Liver (tissue), 9 donors: Measurements from ENCODE around the gene IRGQ. TPM values are rescaled to one million over a fixed set of nuclear protein-coding genes. Genes with fewer than 3 reads are reported as not detected.

Experiments used
- DNase-seq: peaks from one replicate; pipeline ENCODE4 v3.0.0-alpha.2; 2017; ENCODE audit warnings: low spot score
- H3K27ac ChIP-seq, 2 donors: one replicate each; pipeline ENCODE4 v1.7.0; 2013; ENCODE audit warnings: inconsistent platforms in 2 of 2, low read length in 2 of 2, control low read depth in 1 of 2, low read depth in 1 of 2, mild to moderate bottlenecking in 1 of 2
- H3K27me3 ChIP-seq, 4 donors: one replicate each; pipeline versions ENCODE4 v1.6.1 to v1.7.0; 2013; ENCODE audit warnings: low read length in 3 of 4, inconsistent platforms in 1 of 4, mild to moderate bottlenecking in 1 of 4, moderate library complexity in 1 of 4; ENCODE audit not compliant: control insufficient read depth in 4 of 4, insufficient read depth in 4 of 4
- H3K36me3 ChIP-seq, 4 donors: one replicate each; pipeline versions ENCODE4 v1.6.1 to v1.7.0; 2013; ENCODE audit warnings: low read length in 3 of 4, mild to moderate bottlenecking in 3 of 4, low read depth in 1 of 4, moderate library complexity in 1 of 4; ENCODE audit not compliant: control insufficient read depth in 4 of 4, insufficient read depth in 3 of 4
- H3K4me1 ChIP-seq, 4 donors: one replicate each; pipeline versions ENCODE4 v1.6.1 to v1.7.0; 2013; ENCODE audit warnings: low read length in 3 of 4, mild to moderate bottlenecking in 3 of 4, moderate library complexity in 1 of 4; ENCODE audit not compliant: control insufficient read depth in 4 of 4, insufficient read depth in 4 of 4
- H3K4me3 ChIP-seq, 3 donors: one replicate each; pipeline versions ENCODE4 v1.6.1 to v1.7.0; 2013; ENCODE audit warnings: low read length in 3 of 3, control low read depth in 1 of 3, low read depth in 1 of 3, mild to moderate bottlenecking in 1 of 3
- H3K9ac ChIP-seq, 2 donors: one replicate each; pipeline ENCODE4 v1.7.0; 2013; ENCODE audit warnings: low read length in 2 of 2, mild to moderate bottlenecking in 2 of 2, moderate library complexity in 2 of 2, control low read depth in 1 of 2, low read depth in 1 of 2
- H3K9me3 ChIP-seq, 4 donors: one replicate each; pipeline versions ENCODE4 v1.6.1 to v1.7.0; 2013; ENCODE audit warnings: low read length in 3 of 4; ENCODE audit not compliant: control insufficient read depth in 4 of 4
- EGR1 ChIP-seq, 2 donors: IDR thresholded peaks; 2 replicates each; pipeline ENCODE4 v1.6.1; 2016 to 2018; ENCODE audit warnings: antibody characterized with exemption in 2 of 2, low read depth in 2 of 2
- FOXA1 ChIP-seq: IDR thresholded peaks from 2 replicates; pipeline ENCODE4 v1.6.1; 2016; ENCODE audit warnings: antibody characterized with exemption
- FOXA2 ChIP-seq: IDR thresholded peaks from 2 replicates; pipeline ENCODE4 v1.6.1; 2016; ENCODE audit warnings: antibody characterized with exemption
- GABPA ChIP-seq, 2 donors: IDR thresholded peaks in 1 of 2; conservative IDR thresholded peaks in 1 of 2; 2 replicates each; pipeline ENCODE4 v1.6.1; 2016; ENCODE audit warnings: antibody characterized with exemption in 2 of 2, mild to moderate bottlenecking in 1 of 2, moderate library complexity in 1 of 2
- HNF4A ChIP-seq, 2 donors: conservative IDR thresholded peaks; 2 replicates each; pipeline ENCODE4 v1.6.1; 2016; ENCODE audit warnings: antibody characterized with exemption in 2 of 2, mild to moderate bottlenecking in 2 of 2
- HNF4G ChIP-seq: IDR thresholded peaks from 2 replicates; pipeline ENCODE4 v1.6.1; 2016; ENCODE audit warnings: antibody characterized with exemption
- NR2F2 ChIP-seq: IDR thresholded peaks from 2 replicates; pipeline ENCODE4 v1.6.1; 2016; ENCODE audit warnings: antibody characterized with exemption
- RAD21 ChIP-seq, 2 donors: IDR thresholded peaks; 2 replicates each; pipeline ENCODE4 v1.6.1; 2016; ENCODE audit warnings: antibody characterized with exemption in 2 of 2, mild to moderate bottlenecking in 2 of 2
- RXRA ChIP-seq, 2 donors: IDR thresholded peaks; 2 replicates each; pipeline ENCODE4 v1.6.1; 2017 to 2018; ENCODE audit warnings: antibody characterized with exemption in 2 of 2, mild to moderate bottlenecking in 1 of 2
- SP1 ChIP-seq: IDR thresholded peaks from 2 replicates; pipeline ENCODE4 v1.6.1; 2018; ENCODE audit warnings: antibody characterized with exemption, mild to moderate bottlenecking
- TAF1 ChIP-seq: conservative IDR thresholded peaks from 2 replicates; pipeline ENCODE4 v1.6.1; 2016; ENCODE audit warnings: antibody characterized with exemption, mild to moderate bottlenecking
- YY1 ChIP-seq: IDR thresholded peaks from 2 replicates; pipeline ENCODE4 v1.6.1; 2016; ENCODE audit warnings: antibody characterized with exemption, mild to moderate bottlenecking
- WGBS: extraction: QIAGEN DNeasy Blood & Tissue Kit; methylation state at CpG from one replicate; pipeline ENCODE4 v1.1.7; 2013; 5-methylcytosine and 5-hydroxymethylcytosine counted together
- polyA plus RNA-seq, 2 donors: library from polyadenylated mRNA; stranded (reverse) in 1 of 2; unstranded in 1 of 2; fragments of 200-250 nt in 1 of 2; fragments of >200 nt in 1 of 2; fragmentation: Nextera tagmentation in 1 of 2; extraction: Ambion mirVana in 1 of 2; gene quantifications; one replicate each; pipeline versions ENCODE4 v1.2.1 to v1.2.3, GENCODE V29; 2013 to 2015
- total RNA-seq, 2 donors: library from RNA; depleted of rRNA; stranded (reverse); fragments of >200 nt; gene quantifications; one replicate each; pipeline ENCODE4 v1.2.3, GENCODE V29; 2014
- TF ChIP-seq, protein P1 (sequence below): IDR thresholded peaks from 2 replicates; pipeline ENCODE4 v1.6.1; 2016; ENCODE audit warnings: antibody characterized with exemption
- TF ChIP-seq, protein P2 (sequence below): IDR thresholded peaks from 2 replicates; pipeline ENCODE4 v1.6.1; 2016; ENCODE audit warnings: antibody characterized with exemption
- TF ChIP-seq, protein P3 (sequence below): IDR thresholded peaks from 2 replicates; pipeline ENCODE4 v1.6.1; 2016; ENCODE audit warnings: antibody characterized with exemption
- TF ChIP-seq, protein P4 (sequence below): IDR thresholded peaks from 2 replicates; pipeline ENCODE4 v1.6.1; 2016; ENCODE audit warnings: antibody characterized with exemption, mild to moderate bottlenecking
- TF ChIP-seq, protein P5 (sequence below): fragments of 150-350 bp; IDR thresholded peaks from 2 replicates; pipeline ENCODE4 v1.5.1; 2017; ENCODE audit warnings: improper control_type of control experiment, low read depth, low read length; ENCODE audit not compliant: missing input control
- donor health status: healthy.
- donor health status: healthy.
- donor health status: healthy.
- donor health status: healthy.
- donor health status: healthy.

The IRGQ gene
- total and polyA plus RNA-seq, 4 donors = 2.8 to 15.5 (median 5.2) TPM

DNA sequence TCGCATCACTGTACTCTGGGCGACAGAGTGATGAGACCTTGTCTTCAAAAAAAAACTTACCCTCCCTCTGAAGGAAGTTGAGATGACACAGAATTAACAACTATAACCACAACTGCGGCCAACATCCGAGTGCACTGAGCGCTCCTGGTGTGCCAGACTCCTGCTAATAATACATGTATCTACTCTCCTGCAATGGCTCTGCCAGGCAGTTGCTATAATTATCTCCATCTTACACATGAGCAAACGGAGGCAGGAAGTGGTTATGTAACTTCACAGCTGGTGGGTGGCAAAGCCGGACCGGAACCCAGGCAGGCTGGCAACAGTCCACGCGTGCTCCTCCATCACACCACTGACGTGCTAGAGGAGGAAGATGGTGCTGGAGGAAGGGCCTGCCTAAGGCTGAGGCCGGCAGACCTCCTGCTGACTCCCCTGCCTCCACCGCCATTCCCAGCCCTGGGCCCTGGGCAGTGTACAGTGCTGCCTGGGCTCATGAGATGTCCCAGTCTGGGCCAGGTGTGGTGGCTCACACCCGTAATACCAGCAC, 33.2 kb downstream of the IRGQ start:
- Histone ChIP-seq H3K27me3 (no peaks in the 10 kb centered on the region), H3K36me3 (peaks cover 0 to 7% (median 2%) of the 10 kb centered on the region in 4 donors), H3K9ac (no peak overlapping the region), H3K9me3 (no peaks in the 10 kb centered on the region), H3K27ac (peak overlapping the region; percentile 19 to 50), H3K4me3 (no peak overlapping the region), H3K4me1 (no peaks in the 10 kb centered on the region)
- WGBS = 69% methylated on average over 14 of the region's 14 CpGs
- DNase-seq = no peak
- TF ChIP-seq, protein P1, sequence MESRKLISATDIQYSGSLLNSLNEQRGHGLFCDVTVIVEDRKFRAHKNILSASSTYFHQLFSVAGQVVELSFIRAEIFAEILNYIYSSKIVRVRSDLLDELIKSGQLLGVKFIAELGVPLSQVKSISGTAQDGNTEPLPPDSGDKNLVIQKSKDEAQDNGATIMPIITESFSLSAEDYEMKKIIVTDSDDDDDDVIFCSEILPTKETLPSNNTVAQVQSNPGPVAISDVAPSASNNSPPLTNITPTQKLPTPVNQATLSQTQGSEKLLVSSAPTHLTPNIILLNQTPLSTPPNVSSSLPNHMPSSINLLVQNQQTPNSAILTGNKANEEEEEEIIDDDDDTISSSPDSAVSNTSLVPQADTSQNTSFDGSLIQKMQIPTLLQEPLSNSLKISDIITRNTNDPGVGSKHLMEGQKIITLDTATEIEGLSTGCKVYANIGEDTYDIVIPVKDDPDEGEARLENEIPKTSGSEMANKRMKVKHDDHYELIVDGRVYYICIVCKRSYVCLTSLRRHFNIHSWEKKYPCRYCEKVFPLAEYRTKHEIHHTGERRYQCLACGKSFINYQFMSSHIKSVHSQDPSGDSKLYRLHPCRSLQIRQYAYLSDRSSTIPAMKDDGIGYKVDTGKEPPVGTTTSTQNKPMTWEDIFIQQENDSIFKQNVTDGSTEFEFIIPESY = no peak
- peak; percentile 29 for TF ChIP-seq SP1

DNA sequence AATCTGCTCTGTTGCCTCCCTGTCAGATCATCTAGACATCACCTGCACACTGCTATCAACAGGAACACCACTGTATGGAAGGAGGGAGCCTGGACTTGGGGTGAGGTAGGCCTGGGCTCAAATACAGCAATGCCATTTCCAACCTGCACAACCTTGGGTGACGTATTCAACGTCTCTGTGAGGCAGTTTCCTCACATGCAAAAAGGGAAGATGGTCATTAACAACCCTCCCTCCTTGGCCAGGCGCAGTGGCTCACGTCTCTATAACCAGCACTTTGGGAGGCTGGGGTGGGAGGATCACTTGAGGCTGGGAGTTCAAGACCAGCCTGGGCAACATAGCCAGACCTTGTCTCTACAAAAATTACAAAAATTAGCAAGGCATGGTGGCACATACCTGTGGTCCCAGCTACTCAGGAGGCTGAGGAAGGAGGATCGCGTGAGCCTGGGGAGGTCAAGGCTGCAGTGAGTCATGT, 33.7 kb downstream of the IRGQ start:
- H3K4me1 ChIP-seq = no peaks in the 10 kb centered on the region
- H3K9ac ChIP-seq = no peak overlapping the region
- peaks cover 0 to 7% (median 2%) of the 10 kb centered on the region in 4 donors for H3K36me3 ChIP-seq
- H3K4me3 ChIP-seq = no peak overlapping the region
- peak overlapping the region; percentile 19 to 50 for H3K27ac ChIP-seq
- DNase-seq = no peak
- WGBS = 87% methylated on average over 6 of the region's 6 CpGs
- TF ChIP-seq TAF1 (no peak), NR2F2 (no peak), EGR1 (IDR thresholded peaks at IDR 0.05; ENCODE audit: low read depth in 2 of 2) (no peak), SP1 (no peak), RAD21 (IDR thresholded peaks at IDR 0.05) (no peak)
- TF ChIP-seq, protein P2, sequence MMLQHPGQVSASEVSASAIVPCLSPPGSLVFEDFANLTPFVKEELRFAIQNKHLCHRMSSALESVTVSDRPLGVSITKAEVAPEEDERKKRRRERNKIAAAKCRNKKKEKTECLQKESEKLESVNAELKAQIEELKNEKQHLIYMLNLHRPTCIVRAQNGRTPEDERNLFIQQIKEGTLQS = no peak
- H3K27me3 ChIP-seq = no peaks in the 10 kb centered on the region
- H3K9me3 ChIP-seq = no peaks in the 10 kb centered on the region

DNA sequence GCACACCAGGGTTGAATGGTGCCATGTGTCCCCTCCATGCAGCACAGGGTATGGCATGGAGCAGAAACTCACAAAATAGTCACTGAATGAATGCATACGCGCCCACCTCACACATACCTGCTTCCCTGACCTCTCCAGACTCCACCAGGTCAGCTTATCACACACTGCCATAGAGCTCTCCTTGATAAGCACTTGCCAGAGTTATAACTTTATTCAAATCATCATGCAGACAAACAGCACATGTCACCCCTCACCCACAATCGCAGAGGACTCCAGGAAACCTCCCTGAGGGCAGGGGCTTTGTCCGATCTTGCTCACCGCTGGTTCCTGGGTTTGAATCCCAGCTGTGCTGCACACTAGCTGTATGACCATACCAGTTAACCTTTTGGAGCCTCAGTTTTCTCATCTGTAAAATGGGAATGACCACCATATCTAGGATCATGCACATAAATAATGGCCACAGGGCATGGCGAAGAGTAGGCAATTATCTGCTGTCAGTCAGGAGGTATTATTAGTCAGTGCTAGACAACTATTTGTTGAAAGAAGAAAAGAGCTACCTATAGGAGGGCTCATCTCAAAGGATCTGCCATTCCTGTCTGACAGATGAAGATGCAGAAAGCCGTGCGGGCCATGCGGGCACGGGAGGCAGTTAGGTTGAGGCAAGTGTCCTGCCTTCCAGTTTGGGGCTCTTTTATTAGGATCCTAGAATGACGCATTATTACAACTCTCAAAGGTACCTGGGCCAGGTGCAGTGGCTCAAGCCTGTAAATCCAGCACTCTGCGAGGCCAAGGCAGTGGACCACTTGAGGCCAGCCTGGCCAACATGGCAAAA, 34.6 kb downstream of the IRGQ start:
- Histone ChIP-seq H3K27ac (no peak overlapping the region), H3K4me1 (no peaks in the 10 kb centered on the region), H3K36me3 (peaks cover 0 to 7% (median 2%) of the 10 kb centered on the region in 4 donors), H3K4me3 (no peak overlapping the region), H3K9me3 (no peaks in the 10 kb centered on the region), H3K27me3 (no peaks in the 10 kb centered on the region), H3K9ac (no peak overlapping the region)
- no peak for DNase-seq
- 97% methylated on average over 12 of the region's 12 CpGs for WGBS
- TF ChIP-seq EGR1 (IDR thresholded peaks at IDR 0.05; ENCODE audit: low read depth in 2 of 2) (no peak), FOXA1 (no peak), HNF4A (conservative IDR thresholded peaks at IDR 0.05) (no peak), SP1 (no peak), NR2F2 (no peak), HNF4G (no peak), GABPA (IDR thresholded peaks at IDR 0.05 in 1 of 2, conservative IDR thresholded peaks at IDR 0.05 in 1 of 2) (no peak), YY1 (no peak), FOXA2 (no peak), TAF1 (no peak), RAD21 (IDR thresholded peaks at IDR 0.05) (no peak), RXRA (IDR thresholded peaks at IDR 0.05) (no peak)
- TF ChIP-seq, protein P3, sequence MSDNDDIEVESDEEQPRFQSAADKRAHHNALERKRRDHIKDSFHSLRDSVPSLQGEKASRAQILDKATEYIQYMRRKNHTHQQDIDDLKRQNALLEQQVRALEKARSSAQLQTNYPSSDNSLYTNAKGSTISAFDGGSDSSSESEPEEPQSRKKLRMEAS = no peak
- TF ChIP-seq, protein P2 = no peak
- TF ChIP-seq, protein P4, sequence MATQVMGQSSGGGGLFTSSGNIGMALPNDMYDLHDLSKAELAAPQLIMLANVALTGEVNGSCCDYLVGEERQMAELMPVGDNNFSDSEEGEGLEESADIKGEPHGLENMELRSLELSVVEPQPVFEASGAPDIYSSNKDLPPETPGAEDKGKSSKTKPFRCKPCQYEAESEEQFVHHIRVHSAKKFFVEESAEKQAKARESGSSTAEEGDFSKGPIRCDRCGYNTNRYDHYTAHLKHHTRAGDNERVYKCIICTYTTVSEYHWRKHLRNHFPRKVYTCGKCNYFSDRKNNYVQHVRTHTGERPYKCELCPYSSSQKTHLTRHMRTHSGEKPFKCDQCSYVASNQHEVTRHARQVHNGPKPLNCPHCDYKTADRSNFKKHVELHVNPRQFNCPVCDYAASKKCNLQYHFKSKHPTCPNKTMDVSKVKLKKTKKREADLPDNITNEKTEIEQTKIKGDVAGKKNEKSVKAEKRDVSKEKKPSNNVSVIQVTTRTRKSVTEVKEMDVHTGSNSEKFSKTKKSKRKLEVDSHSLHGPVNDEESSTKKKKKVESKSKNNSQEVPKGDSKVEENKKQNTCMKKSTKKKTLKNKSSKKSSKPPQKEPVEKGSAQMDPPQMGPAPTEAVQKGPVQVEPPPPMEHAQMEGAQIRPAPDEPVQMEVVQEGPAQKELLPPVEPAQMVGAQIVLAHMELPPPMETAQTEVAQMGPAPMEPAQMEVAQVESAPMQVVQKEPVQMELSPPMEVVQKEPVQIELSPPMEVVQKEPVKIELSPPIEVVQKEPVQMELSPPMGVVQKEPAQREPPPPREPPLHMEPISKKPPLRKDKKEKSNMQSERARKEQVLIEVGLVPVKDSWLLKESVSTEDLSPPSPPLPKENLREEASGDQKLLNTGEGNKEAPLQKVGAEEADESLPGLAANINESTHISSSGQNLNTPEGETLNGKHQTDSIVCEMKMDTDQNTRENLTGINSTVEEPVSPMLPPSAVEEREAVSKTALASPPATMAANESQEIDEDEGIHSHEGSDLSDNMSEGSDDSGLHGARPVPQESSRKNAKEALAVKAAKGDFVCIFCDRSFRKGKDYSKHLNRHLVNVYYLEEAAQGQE = no peak
- TF ChIP-seq, protein P5, sequence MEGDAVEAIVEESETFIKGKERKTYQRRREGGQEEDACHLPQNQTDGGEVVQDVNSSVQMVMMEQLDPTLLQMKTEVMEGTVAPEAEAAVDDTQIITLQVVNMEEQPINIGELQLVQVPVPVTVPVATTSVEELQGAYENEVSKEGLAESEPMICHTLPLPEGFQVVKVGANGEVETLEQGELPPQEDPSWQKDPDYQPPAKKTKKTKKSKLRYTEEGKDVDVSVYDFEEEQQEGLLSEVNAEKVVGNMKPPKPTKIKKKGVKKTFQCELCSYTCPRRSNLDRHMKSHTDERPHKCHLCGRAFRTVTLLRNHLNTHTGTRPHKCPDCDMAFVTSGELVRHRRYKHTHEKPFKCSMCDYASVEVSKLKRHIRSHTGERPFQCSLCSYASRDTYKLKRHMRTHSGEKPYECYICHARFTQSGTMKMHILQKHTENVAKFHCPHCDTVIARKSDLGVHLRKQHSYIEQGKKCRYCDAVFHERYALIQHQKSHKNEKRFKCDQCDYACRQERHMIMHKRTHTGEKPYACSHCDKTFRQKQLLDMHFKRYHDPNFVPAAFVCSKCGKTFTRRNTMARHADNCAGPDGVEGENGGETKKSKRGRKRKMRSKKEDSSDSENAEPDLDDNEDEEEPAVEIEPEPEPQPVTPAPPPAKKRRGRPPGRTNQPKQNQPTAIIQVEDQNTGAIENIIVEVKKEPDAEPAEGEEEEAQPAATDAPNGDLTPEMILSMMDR = no peak
